Measurements from ENCODE around the gene MYO1E.

The MYO1E gene

DNA sequence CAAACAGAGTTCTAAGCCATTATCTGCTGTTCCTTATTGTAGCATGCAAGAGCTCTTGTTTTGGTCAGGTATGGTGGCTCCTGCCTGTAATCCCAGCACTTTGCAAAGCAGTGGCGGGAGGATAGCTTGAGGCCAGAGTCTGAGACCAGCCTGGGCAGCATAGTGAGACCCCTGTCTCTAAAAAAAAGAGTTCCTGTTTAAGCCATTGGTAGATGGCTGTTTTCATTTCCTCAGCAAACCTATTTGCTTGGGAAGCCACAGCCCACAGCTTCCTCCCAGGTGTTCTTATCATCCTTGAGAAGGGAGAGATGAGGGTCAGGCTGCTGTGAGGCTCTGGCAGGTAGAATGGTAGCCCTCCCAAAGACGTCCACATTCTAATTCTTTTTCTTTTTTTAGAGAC lies 40.9 kb upstream of the MYO1E start:
- H3K9me3 ChIP-seq, result no peaks in the 10 kb centered on the region
- TF ChIP-seq, protein P1, sequence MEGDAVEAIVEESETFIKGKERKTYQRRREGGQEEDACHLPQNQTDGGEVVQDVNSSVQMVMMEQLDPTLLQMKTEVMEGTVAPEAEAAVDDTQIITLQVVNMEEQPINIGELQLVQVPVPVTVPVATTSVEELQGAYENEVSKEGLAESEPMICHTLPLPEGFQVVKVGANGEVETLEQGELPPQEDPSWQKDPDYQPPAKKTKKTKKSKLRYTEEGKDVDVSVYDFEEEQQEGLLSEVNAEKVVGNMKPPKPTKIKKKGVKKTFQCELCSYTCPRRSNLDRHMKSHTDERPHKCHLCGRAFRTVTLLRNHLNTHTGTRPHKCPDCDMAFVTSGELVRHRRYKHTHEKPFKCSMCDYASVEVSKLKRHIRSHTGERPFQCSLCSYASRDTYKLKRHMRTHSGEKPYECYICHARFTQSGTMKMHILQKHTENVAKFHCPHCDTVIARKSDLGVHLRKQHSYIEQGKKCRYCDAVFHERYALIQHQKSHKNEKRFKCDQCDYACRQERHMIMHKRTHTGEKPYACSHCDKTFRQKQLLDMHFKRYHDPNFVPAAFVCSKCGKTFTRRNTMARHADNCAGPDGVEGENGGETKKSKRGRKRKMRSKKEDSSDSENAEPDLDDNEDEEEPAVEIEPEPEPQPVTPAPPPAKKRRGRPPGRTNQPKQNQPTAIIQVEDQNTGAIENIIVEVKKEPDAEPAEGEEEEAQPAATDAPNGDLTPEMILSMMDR (IDR thresholded peaks at IDR 0.05), result no peak
- H3K4me3 ChIP-seq, result no peak overlapping the region
- intact Hi-C loops (cut with DNase I; ENCODE audit: low total_unique reads), result no loop called here
- no peak overlapping the region for H3K27ac ChIP-seq
- H3K4me1 ChIP-seq, result peaks cover 0 to 5% (median 0%) of the 10 kb centered on the region in 4 donors
- no peak for DNase-seq
- no peaks in the 10 kb centered on the region for H3K36me3 ChIP-seq
- H3K27me3 ChIP-seq, result no peaks in the 10 kb centered on the region

- H3K4me3 ChIP-seq, result no peak overlapping the region
- TF ChIP-seq, protein P1 (IDR thresholded peaks at IDR 0.05), result no peak
- H3K4me1 ChIP-seq, result peaks cover 0 to 5% (median 0%) of the 10 kb centered on the region in 4 donors
- no peaks in the 10 kb centered on the region for H3K36me3 ChIP-seq
- DNase-seq, result no peak
- H3K27ac ChIP-seq, result no peak overlapping the region
- no peaks in the 10 kb centered on the region for H3K9me3 ChIP-seq
- intact Hi-C loops (cut with DNase I; ENCODE audit: low total_unique reads), result no loop called here
- no peaks in the 10 kb centered on the region for H3K27me3 ChIP-seq
These were observed 37.8 kb upstream of the MYO1E start for GRCh38 chr15:59410391-59410896.

DNA sequence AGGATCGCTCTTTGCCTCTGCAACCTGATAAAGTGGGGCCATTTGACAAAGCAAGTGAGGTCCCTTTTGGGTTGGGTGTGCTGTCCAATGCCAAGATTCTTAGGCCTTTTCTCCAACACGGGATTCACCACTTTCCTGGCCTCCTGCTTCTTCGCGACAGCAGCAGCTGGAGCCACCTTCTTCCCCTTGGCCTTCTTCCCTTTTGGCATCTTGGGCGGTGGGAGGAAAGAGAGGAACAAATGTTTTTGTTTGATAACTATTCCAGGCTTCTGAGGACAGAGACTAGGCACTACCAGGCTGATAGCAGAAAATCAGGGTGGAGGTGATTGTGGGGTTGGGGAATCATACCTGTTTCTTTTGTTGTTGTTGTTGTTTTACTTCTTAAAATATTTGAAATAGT lies 35.3 kb upstream of the MYO1E start:
- Histone ChIP-seq H3K4me3 (no peak overlapping the region), H3K27me3 (no peaks in the 10 kb centered on the region), H3K27ac (no peak overlapping the region), H3K4me1 (peaks cover 0 to 3% (median 0%) of the 10 kb centered on the region in 4 donors), H3K36me3 (no peaks in the 10 kb centered on the region), H3K9me3 (no peaks in the 10 kb centered on the region)
- intact Hi-C loops (cut with DNase I; ENCODE audit: low total_unique reads), result no loop called here
- TF ChIP-seq, protein P1 (IDR thresholded peaks at IDR 0.05), result no peak
- DNase-seq, result no peak

GRCh38 chr15:59406446-59406845 lies 33.8 kb upstream of the MYO1E start:
- no peaks in the 10 kb centered on the region for H3K4me1 ChIP-seq
- H3K27me3 ChIP-seq, result no peaks in the 10 kb centered on the region
- no peaks in the 10 kb centered on the region for H3K9me3 ChIP-seq
- no peak for DNase-seq
- intact Hi-C loops (cut with DNase I; ENCODE audit: low total_unique reads), result no loop called here
- no peaks in the 10 kb centered on the region for H3K36me3 ChIP-seq
- TF ChIP-seq, protein P1 (IDR thresholded peaks at IDR 0.05), result no peak
- H3K27ac ChIP-seq, result no peak overlapping the region
- H3K4me3 ChIP-seq, result no peak overlapping the region

- TF ChIP-seq, protein P1 (IDR thresholded peaks at IDR 0.05), result no peak
These were observed 32.4 kb upstream of the MYO1E start for GRCh38 chr15:59405079-59405478.

More at GRCh38 chr15:59405079-59405478, 32.4 kb upstream of the MYO1E start:
- no peak overlapping the region for H3K27ac ChIP-seq
- no peaks in the 10 kb centered on the region for H3K36me3 ChIP-seq
- no peak overlapping the region for H3K4me3 ChIP-seq
- intact Hi-C loops (cut with DNase I; ENCODE audit: low total_unique reads), result no loop called here
- no peak for DNase-seq
- H3K9me3 ChIP-seq, result no peaks in the 10 kb centered on the region
- H3K27me3 ChIP-seq, result no peaks in the 10 kb centered on the region
- H3K4me1 ChIP-seq, result no peaks in the 10 kb centered on the region
